WI38 (cell line): ENCODE data around the gene ANKRD37.

Experiments used
- H3K4me3 ChIP-seq: 2 replicates; pipeline ENCODE4 v1.5.1; 2011; ENCODE audit warnings: low read depth, mild to moderate bottlenecking, control low read depth, low read length
- TF ChIP-seq, protein P1 (sequence below): IDR thresholded peaks from 2 replicates; pipeline ENCODE4 v1.5.1; 2012; ENCODE audit warnings: low read depth, mild to moderate bottlenecking, control low read depth, low read length

ANKRD37 gene

DNA sequence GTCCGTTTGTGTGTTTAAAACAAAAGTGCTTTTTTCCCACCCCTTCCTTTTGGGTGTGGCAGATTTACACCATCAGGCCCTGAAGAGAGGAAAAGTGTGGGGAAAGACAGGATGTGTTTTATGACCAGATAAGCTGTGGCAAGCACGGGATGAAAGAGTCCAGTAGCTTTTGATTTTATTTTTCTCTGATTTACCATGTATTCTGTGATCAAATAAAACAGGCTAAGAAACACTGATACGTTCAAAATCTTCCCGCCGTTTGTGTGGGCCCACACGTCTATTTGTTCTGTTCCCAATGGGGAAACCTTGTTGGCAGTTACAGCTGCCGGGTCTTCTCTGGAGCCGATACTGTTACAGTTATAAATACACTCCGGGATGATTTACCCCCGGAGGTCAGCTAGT lies 11.7 kb upstream of the ANKRD37 start:
- H3K4me3 ChIP-seq: no peak overlapping the region
- TF ChIP-seq, protein P1, sequence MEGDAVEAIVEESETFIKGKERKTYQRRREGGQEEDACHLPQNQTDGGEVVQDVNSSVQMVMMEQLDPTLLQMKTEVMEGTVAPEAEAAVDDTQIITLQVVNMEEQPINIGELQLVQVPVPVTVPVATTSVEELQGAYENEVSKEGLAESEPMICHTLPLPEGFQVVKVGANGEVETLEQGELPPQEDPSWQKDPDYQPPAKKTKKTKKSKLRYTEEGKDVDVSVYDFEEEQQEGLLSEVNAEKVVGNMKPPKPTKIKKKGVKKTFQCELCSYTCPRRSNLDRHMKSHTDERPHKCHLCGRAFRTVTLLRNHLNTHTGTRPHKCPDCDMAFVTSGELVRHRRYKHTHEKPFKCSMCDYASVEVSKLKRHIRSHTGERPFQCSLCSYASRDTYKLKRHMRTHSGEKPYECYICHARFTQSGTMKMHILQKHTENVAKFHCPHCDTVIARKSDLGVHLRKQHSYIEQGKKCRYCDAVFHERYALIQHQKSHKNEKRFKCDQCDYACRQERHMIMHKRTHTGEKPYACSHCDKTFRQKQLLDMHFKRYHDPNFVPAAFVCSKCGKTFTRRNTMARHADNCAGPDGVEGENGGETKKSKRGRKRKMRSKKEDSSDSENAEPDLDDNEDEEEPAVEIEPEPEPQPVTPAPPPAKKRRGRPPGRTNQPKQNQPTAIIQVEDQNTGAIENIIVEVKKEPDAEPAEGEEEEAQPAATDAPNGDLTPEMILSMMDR: no peak

DNA sequence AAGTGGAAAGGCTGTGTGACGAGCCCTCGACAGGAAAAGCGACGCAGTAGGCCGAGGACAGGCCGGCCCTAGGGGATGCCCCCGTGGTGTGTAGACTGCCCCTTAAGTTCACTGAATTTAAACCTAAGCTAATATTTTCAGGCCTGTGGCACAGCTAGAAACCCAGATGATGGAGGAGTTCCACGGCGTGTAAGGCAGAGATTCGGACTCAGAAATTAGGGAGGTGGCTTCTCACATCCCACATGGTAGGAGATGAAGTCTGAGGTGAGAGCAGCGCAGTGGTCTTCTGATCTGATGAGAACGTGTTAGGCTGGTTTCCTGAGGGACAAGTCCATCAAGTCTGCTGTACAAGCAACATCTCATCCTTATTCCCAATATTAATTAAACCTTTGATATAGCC lies 8.7 kb upstream of the ANKRD37 start:
- TF ChIP-seq, protein P1: no peak
- H3K4me3 ChIP-seq: no peak overlapping the region

DNA sequence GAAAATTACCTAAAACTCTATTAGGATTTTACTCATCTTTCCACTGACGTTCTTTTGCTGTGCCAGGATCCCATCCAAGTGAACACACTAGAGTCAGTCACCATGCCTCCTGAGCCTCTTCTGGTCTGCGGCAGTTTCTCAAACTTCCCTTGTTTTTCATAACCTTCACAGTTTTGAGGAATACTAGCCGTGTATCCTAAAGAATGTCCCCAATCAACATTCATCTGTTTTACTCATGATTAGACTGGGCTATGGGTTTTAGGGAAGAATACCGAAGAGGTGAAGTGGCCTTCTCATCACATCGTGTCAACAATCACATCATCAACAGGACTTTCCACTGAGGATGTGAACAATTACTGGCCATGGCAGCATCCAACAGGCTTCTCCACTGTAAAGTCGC lies 5.7 kb upstream of the ANKRD37 start:
- TF ChIP-seq, protein P1: no peak
- H3K4me3 ChIP-seq: no peak overlapping the region

DNA sequence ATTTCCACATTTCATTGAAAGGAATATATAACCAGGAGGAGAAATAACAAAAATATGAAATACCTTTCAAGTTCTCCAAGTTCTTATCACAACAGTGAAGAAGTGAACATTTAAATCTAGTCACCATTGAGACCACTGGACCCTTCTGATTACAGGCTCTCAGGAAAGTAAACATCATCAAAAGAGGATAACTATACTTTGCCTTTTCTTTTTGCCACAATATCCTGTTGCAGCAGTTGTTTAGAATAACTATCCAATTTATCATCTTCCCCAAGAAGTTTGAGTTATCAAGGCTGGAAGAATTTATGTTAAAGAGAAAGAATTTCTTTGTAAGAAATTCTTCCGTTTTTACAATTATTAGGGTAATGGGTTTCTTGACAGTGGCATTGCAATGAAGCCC lies 4.5 kb upstream of the ANKRD37 start:
- TF ChIP-seq, protein P1: no peak
- no peak overlapping the region for H3K4me3 ChIP-seq

DNA sequence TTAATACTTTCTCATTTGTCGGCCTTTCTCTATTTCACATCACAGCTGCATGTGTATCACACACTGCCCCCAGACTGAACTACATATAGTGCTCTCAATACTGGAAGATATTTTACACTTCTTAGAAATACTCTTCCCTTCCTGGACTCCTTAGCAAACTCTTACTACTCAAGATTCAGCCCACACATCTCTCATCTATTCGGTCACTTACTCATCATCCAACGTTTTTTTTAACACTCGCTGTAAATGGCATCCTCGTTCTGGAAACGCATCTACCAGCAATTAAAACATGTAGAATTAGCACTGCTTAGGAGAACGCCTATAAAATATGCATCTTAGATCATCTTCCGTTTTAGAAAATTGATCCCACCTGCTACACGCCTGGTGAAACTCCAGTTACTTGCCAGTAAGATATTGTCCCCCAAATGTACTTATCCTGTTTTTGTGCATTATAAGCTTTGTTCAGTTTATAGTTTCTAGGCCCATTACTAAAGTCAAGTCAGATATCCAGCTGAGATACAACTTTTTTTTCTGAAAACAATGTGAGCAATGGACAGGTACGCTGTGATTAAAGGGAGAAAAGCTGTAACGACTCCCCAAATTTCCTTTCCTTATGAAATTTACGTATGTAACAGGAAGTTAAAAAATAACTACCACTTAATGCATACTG lies 1.9 kb upstream of the ANKRD37 start:
- TF ChIP-seq, protein P1: no peak
- H3K4me3 ChIP-seq: peak overlapping the region; percentile 77

DNA sequence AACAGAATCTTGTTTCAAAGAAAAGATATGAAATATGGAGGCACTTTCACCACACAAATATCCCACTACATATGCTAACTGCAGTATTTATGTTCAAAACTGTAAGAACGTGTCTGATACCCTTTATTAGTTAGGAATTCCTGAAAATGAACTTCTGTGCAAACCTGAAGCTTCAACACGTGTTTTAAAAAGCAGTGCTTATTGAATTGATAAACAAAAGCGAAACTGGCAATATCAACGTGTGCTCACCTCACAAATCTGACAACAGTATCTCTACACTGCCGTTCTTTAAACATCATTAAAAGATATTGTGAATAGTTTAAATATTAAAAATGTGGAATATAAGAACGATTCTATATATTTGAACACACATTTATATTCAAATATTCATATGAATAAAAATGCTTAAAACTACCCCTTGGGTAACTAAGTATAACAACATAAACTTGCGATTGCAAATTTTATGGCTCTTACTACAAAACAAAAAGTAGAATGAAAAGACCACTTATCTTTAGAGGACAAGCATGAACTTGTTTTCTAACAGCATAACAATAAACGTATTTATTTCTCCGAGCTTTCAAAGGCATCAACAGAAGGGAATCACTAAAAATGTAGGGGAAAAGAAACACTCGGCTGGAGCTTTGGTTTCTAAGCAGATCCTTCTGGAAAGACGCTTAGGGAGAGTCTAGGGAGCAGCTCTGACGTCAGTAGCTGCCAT lies 1.2 kb upstream of the ANKRD37 start, which contains the start of gene LRP2BP:
LRP2BP (minus strand) TSS at position 687 of the 718 bp plus-strand sequence. CDS start 17,738 bp downstream, outside the sequence.
- H3K4me3 ChIP-seq: peak within 1 kb of the TSS; percentile 77
- TF ChIP-seq, protein P1: no peak
